B cell (primary cell): Measurements from ENCODE around the gene TES. TPM values are rescaled to one million over a fixed set of nuclear protein-coding genes. Genes with fewer than 3 reads are reported as not detected.

Experiments used
- ATAC-seq: fragments of 200-7000 bp; cut with Tn5 transposase; one replicate; pipeline ENCODE4 v1.10.0; 2021; ENCODE audit warnings: low read depth, mild to moderate bottlenecking, moderate number of reproducible peaks, moderate library complexity
- CTCF ChIA-PET: fragments of 350-600 bp; sonication (Branson Sonifier 250); formaldehyde crosslinking; loops from one replicate; lab custom pipeline; 2021; ENCODE audit warnings: antibody characterized with exemption, inconsistent platforms; lab: Charles Lee
- POLR2A ChIA-PET: fragments of 350-600 bp; sonication (Branson Sonifier 250); formaldehyde crosslinking; loops from one replicate; lab custom pipeline; 2021; ENCODE audit warnings: antibody characterized with exemption; lab: Charles Lee
- DNase-seq: peaks from one replicate; pipeline ENCODE4 v3.0.0; 2013
- H2AFZ ChIP-seq: 2 replicates; pipeline ENCODE4 v1.6.1; 2012; ENCODE audit warnings: mild to moderate bottlenecking, low read depth, low read length; ENCODE audit not compliant: insufficient read depth, poor library complexity, severe bottlenecking
- H3K27ac ChIP-seq, 2 donors: 1 replicate in 1 of 2; 2 replicates in 1 of 2; pipeline ENCODE4 v1.5.1; 2012 to 2013; ENCODE audit warnings: low read length in 2 of 2, mild to moderate bottlenecking in 2 of 2, moderate library complexity in 1 of 2
- H3K27me3 ChIP-seq, 4 experiments: fragments of 200-600 bp in 1 of 4; sonication (generic) in 1 of 4; replicated peaks in 1 of 4; 1 replicate in 2 of 4; 2 replicates in 2 of 4; pipeline versions ENCODE4 v1.6.1 to v1.7.0; 2013 to 2016; ENCODE audit warnings: low read length in 3 of 4, mild to moderate bottlenecking in 2 of 4, mixed read lengths in 1 of 4, moderate library complexity in 1 of 4; ENCODE audit not compliant: insufficient read depth in 4 of 4, control insufficient read depth in 3 of 4; ENCODE audit errors: control extremely low read depth in 1 of 4
- H3K36me3 ChIP-seq, 2 experiments: replicated peaks in 1 of 2; 1 replicate in 1 of 2; 2 replicates in 1 of 2; pipeline versions ENCODE4 v1.6.1 to v1.7.1; 2013; ENCODE audit warnings: low read length in 1 of 2; ENCODE audit not compliant: insufficient read depth in 2 of 2, control insufficient read depth in 1 of 2; ENCODE audit errors: control extremely low read depth in 1 of 2, extremely low read depth in 1 of 2
- H3K4me1 ChIP-seq, 2 donors: fragments of 200-600 bp in 1 of 2; sonication (generic) in 1 of 2; 1 replicate in 1 of 2; 2 replicates in 1 of 2; pipeline versions ENCODE4 v1.5.1 to v1.6.1; 2013 to 2017; ENCODE audit warnings: low read length in 2 of 2; ENCODE audit not compliant: control insufficient read depth in 2 of 2, insufficient read depth in 2 of 2
- H3K4me2 ChIP-seq: replicated peaks from 2 replicates; pipeline ENCODE3; 2012; ENCODE audit warnings: mild to moderate bottlenecking, low read depth, low read length; ENCODE audit not compliant: poor library complexity, severe bottlenecking
- H3K4me3 ChIP-seq, 5 experiments: fragments of 200-600 bp in 1 of 5; sonication (generic) in 1 of 5; 1 replicate in 3 of 5; 2 replicates in 2 of 5; pipeline versions ENCODE4 v1.5.1 to v1.7.0; 2011 to 2016; ENCODE audit warnings: low read length in 4 of 5, mild to moderate bottlenecking in 4 of 5, low read depth in 2 of 5, control low read depth in 1 of 5, moderate library complexity in 1 of 5; ENCODE audit not compliant: insufficient read depth in 1 of 5; ENCODE audit errors: control extremely low read depth in 1 of 5, extremely low read depth in 1 of 5
- H3K79me2 ChIP-seq: fragments of 200-600 bp; sonication (generic); one replicate; pipeline ENCODE4 v1.6.0; 2016; ENCODE audit warnings: low read length; ENCODE audit not compliant: control insufficient read depth, insufficient read depth
- H3K9ac ChIP-seq: fragments of 200-600 bp; sonication (generic); 2 replicates; pipeline ENCODE4 v1.6.1; 2017; ENCODE audit warnings: mild to moderate bottlenecking, low read length, moderate library complexity
- H3K9me3 ChIP-seq, 3 donors: one replicate each; pipeline versions ENCODE4 v1.6.1 to v1.7.1; 2013; ENCODE audit warnings: low read length in 2 of 3; ENCODE audit not compliant: control insufficient read depth in 2 of 3, insufficient read depth in 1 of 3; ENCODE audit errors: control extremely low read depth in 1 of 3
- H4K20me1 ChIP-seq: 2 replicates; pipeline ENCODE4 v1.6.0; 2012; ENCODE audit warnings: mild to moderate bottlenecking, low read length; ENCODE audit not compliant: insufficient read depth, control insufficient read depth, poor library complexity, severe bottlenecking
- H3K27ac Mint-ChIP-seq: one replicate; pipeline ENCODE4 v1.8.0; 2021; ENCODE audit warnings: mixed read lengths
- H3K27me3 Mint-ChIP-seq: one replicate; pipeline ENCODE4 v1.8.0; 2021; ENCODE audit warnings: mixed read lengths
- H3K4me1 Mint-ChIP-seq: one replicate; pipeline ENCODE4 v1.8.0; 2021; ENCODE audit warnings: mixed read lengths
- H3K4me3 Mint-ChIP-seq: one replicate; pipeline ENCODE4 v1.8.0; 2021; ENCODE audit warnings: mixed read lengths
- H3K9me3 Mint-ChIP-seq: one replicate; pipeline ENCODE4 v1.8.0; 2022; ENCODE audit warnings: mixed read lengths; ENCODE audit not compliant: insufficient read depth
- CTCF ChIP-seq: fragments of 200-600 bp; IDR thresholded peaks from one replicate; pipeline ENCODE4 v1.8.0; 2022; ENCODE audit warnings: antibody characterized with exemption, mild to moderate bottlenecking
- EZH2 ChIP-seq: IDR thresholded peaks from 2 replicates; pipeline ENCODE4 v1.6.1; 2012; ENCODE audit warnings: borderline replicate concordance, low read depth, mild to moderate bottlenecking, moderate library complexity, low read length; ENCODE audit not compliant: insufficient read depth, poor library complexity, severe bottlenecking
- WGBS: methylation state at CpG from one replicate; pipeline ENCODE4 v1.1.5; 2013; ENCODE audit warnings: missing lambda C conversion rate; ENCODE audit not compliant: insufficient coverage; 5-methylcytosine and 5-hydroxymethylcytosine counted together
- intact Hi-C: fragments of 100-400 bp; cut with micrococcal nuclease; formaldehyde crosslinking; loops from one replicate; pipeline ENCODE4 v1.10.0; 2022
- polyA plus RNA-seq: library from polyadenylated mRNA; depleted of rRNA; stranded (reverse); fragments of >200 nt; gene quantifications from 2 replicates; pipeline ENCODE4 v1.2.3, GENCODE V29; 2012
- total RNA-seq, 2 donors: library from RNA; stranded (reverse); fragments of 120-200 nt in 1 of 2; gene quantifications; 1 replicate in 1 of 2; 2 replicates in 1 of 2; pipeline versions ENCODE4 v1.2.3 to v1.2.4, GENCODE V29; 2013 to 2022

Gene TES
- total and polyA plus RNA-seq, 2 donors (not counting 1 experiment from before 2014, with no cell fraction given), result 55.3 to 62.5 TPM

DNA sequence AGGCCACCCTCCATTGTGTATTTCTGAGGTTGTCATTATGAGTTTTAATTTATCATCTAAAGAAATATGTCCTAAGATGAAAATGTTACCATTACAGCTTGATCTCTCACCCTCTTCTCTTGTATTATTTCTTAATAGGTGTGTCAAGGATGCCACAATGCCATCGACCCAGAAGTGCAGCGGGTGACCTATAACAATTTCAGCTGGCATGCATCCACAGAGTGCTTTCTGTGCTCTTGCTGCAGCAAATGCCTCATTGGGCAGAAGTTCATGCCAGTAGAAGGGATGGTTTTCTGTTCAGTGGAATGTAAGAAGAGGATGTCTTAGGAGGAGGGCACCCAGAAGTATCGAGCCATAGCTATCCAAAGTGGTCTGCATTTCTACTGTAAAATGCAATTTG, 46.8 kb downstream of the TES start:
- peaks cover 0 to 24% of the 10 kb centered on the region in 2 experiments for H3K36me3 ChIP-seq
- H3K4me3 ChIP-seq, result no peak overlapping the region
- no peaks in the 10 kb centered on the region for H4K20me1 ChIP-seq
- no peak overlapping the region for H3K27ac Mint-ChIP-seq
- H3K79me2 ChIP-seq, result no peaks in the 10 kb centered on the region
- H3K4me1 Mint-ChIP-seq, result peaks cover 2% of the 10 kb centered on the region
- intact Hi-C loops, result loop anchor here (2.0 kb wide), 1 partner anchor 14 kb away; no protein-coding TSS in a partner anchor
- no peak overlapping the region for H3K4me3 Mint-ChIP-seq
- no peak overlapping the region for H2AFZ ChIP-seq
- no peak for TF ChIP-seq CTCF
- no peak for TF ChIP-seq EZH2
- CTCF ChIA-PET, result interaction anchor here (0.7 to 10.3 kb wide), 15 partner anchors 12 to 551 kb away, joined by 3 to 180 read pairs (median 4); partner anchors contain the start of gene CAV1
- DNase-seq (no peak), ATAC-seq (no peak)
- POLR2A ChIA-PET, result no interaction called here
- no peaks in the 10 kb centered on the region for H3K9me3 ChIP-seq
- H3K9ac ChIP-seq, result no peak overlapping the region
- no peaks in the 10 kb centered on the region for H3K27me3 Mint-ChIP-seq
- H3K4me1 ChIP-seq, result no peaks in the 10 kb centered on the region
- H3K27ac ChIP-seq, result no peak overlapping the region
- 100% methylated on average over 3 of the region's 3 CpGs for WGBS
- no peak overlapping the region for H3K4me2 ChIP-seq
- no peaks in the 10 kb centered on the region for H3K27me3 ChIP-seq
- no peaks in the 10 kb centered on the region for H3K9me3 Mint-ChIP-seq

GRCh38 chr7:116258734-116259133, 48.4 kb downstream of the TES start:
- Mint-ChIP-seq H3K27me3 (no peaks in the 10 kb centered on the region), H3K9me3 (no peaks in the 10 kb centered on the region), H3K4me1 (peaks cover 2% of the 10 kb centered on the region), H3K27ac (no peak overlapping the region), H3K4me3 (no peak overlapping the region)
- POLR2A ChIA-PET, result no interaction called here
- intact Hi-C loops, result loop anchor here (1.0 kb wide), 3 partner anchors 268 to 551 kb away; no protein-coding TSS in a partner anchor
- Histone ChIP-seq H3K9ac (no peak overlapping the region), H3K4me2 (no peak overlapping the region), H3K36me3 (peaks cover 0 to 8% of the 10 kb centered on the region in 2 experiments), H2AFZ (no peak overlapping the region), H3K4me1 (no peaks in the 10 kb centered on the region), H4K20me1 (no peaks in the 10 kb centered on the region), H3K27me3 (no peaks in the 10 kb centered on the region), H3K79me2 (no peaks in the 10 kb centered on the region), H3K9me3 (no peaks in the 10 kb centered on the region), H3K27ac (no peak overlapping the region), H3K4me3 (no peak overlapping the region)
- DNase-seq, result peak; percentile 63
- ATAC-seq, result peak; percentile 51
- peak; percentile 86 for TF ChIP-seq CTCF
- TF ChIP-seq EZH2, result no peak
- no CpG with 5 or more reads among the region's 2 CpGs for WGBS
- CTCF ChIA-PET, result interaction anchor here (0.7 to 10.3 kb wide), 34 partner anchors 9 to 550 kb away, joined by 3 to 180 read pairs (median 5); partner anchors contain the start of gene CAV1
